B cell (primary cell): ENCODE results near the gene MYCBP. TPM values are rescaled to one million over a fixed set of nuclear protein-coding genes. Genes with fewer than 3 reads are reported as not detected.
"Not testable (repeated sequence)": the region's sequence is repeated elsewhere in the genome, so short reads cannot be mapped to it uniquely, and the experiment has no call there.

Experiments used
- ATAC-seq: fragments of 200-7000 bp; cut with Tn5 transposase; one replicate; pipeline ENCODE4 v1.10.0; 2021; ENCODE audit warnings: low read depth, mild to moderate bottlenecking, moderate number of reproducible peaks, moderate library complexity
- CTCF ChIA-PET: fragments of 350-600 bp; sonication (Branson Sonifier 250); formaldehyde crosslinking; loops from one replicate; lab custom pipeline; 2021; ENCODE audit warnings: antibody characterized with exemption, inconsistent platforms; lab: Charles Lee
- POLR2A ChIA-PET: fragments of 350-600 bp; sonication (Branson Sonifier 250); formaldehyde crosslinking; loops from one replicate; lab custom pipeline; 2021; ENCODE audit warnings: antibody characterized with exemption; lab: Charles Lee
- DNase-seq: peaks from one replicate; pipeline ENCODE4 v3.0.0; 2013
- H2AFZ ChIP-seq: 2 replicates; pipeline ENCODE4 v1.6.1; 2012; ENCODE audit warnings: mild to moderate bottlenecking, low read depth, low read length; ENCODE audit not compliant: insufficient read depth, poor library complexity, severe bottlenecking
- H3K27ac ChIP-seq, 2 donors: 1 replicate in 1 of 2; 2 replicates in 1 of 2; pipeline ENCODE4 v1.5.1; 2012 to 2013; ENCODE audit warnings: low read length in 2 of 2, mild to moderate bottlenecking in 2 of 2, moderate library complexity in 1 of 2
- H3K27me3 ChIP-seq, 4 experiments: fragments of 200-600 bp in 1 of 4; sonication (generic) in 1 of 4; replicated peaks in 1 of 4; 1 replicate in 2 of 4; 2 replicates in 2 of 4; pipeline versions ENCODE4 v1.6.1 to v1.7.0; 2013 to 2016; ENCODE audit warnings: low read length in 3 of 4, mild to moderate bottlenecking in 2 of 4, mixed read lengths in 1 of 4, moderate library complexity in 1 of 4; ENCODE audit not compliant: insufficient read depth in 4 of 4, control insufficient read depth in 3 of 4; ENCODE audit errors: control extremely low read depth in 1 of 4
- H3K36me3 ChIP-seq, 2 experiments: replicated peaks in 1 of 2; 1 replicate in 1 of 2; 2 replicates in 1 of 2; pipeline versions ENCODE4 v1.6.1 to v1.7.1; 2013; ENCODE audit warnings: low read length in 1 of 2; ENCODE audit not compliant: insufficient read depth in 2 of 2, control insufficient read depth in 1 of 2; ENCODE audit errors: control extremely low read depth in 1 of 2, extremely low read depth in 1 of 2
- H3K4me1 ChIP-seq, 2 donors: fragments of 200-600 bp in 1 of 2; sonication (generic) in 1 of 2; 1 replicate in 1 of 2; 2 replicates in 1 of 2; pipeline versions ENCODE4 v1.5.1 to v1.6.1; 2013 to 2017; ENCODE audit warnings: low read length in 2 of 2; ENCODE audit not compliant: control insufficient read depth in 2 of 2, insufficient read depth in 2 of 2
- H3K4me2 ChIP-seq: replicated peaks from 2 replicates; pipeline ENCODE3; 2012; ENCODE audit warnings: mild to moderate bottlenecking, low read depth, low read length; ENCODE audit not compliant: poor library complexity, severe bottlenecking
- H3K4me3 ChIP-seq, 5 experiments: fragments of 200-600 bp in 1 of 5; sonication (generic) in 1 of 5; 1 replicate in 3 of 5; 2 replicates in 2 of 5; pipeline versions ENCODE4 v1.5.1 to v1.7.0; 2011 to 2016; ENCODE audit warnings: low read length in 4 of 5, mild to moderate bottlenecking in 4 of 5, low read depth in 2 of 5, control low read depth in 1 of 5, moderate library complexity in 1 of 5; ENCODE audit not compliant: insufficient read depth in 1 of 5; ENCODE audit errors: control extremely low read depth in 1 of 5, extremely low read depth in 1 of 5
- H3K79me2 ChIP-seq: fragments of 200-600 bp; sonication (generic); one replicate; pipeline ENCODE4 v1.6.0; 2016; ENCODE audit warnings: low read length; ENCODE audit not compliant: control insufficient read depth, insufficient read depth
- H3K9ac ChIP-seq: fragments of 200-600 bp; sonication (generic); 2 replicates; pipeline ENCODE4 v1.6.1; 2017; ENCODE audit warnings: mild to moderate bottlenecking, low read length, moderate library complexity
- H3K9me3 ChIP-seq, 3 donors: one replicate each; pipeline versions ENCODE4 v1.6.1 to v1.7.1; 2013; ENCODE audit warnings: low read length in 2 of 3; ENCODE audit not compliant: control insufficient read depth in 2 of 3, insufficient read depth in 1 of 3; ENCODE audit errors: control extremely low read depth in 1 of 3
- H4K20me1 ChIP-seq: 2 replicates; pipeline ENCODE4 v1.6.0; 2012; ENCODE audit warnings: mild to moderate bottlenecking, low read length; ENCODE audit not compliant: insufficient read depth, control insufficient read depth, poor library complexity, severe bottlenecking
- H3K27ac Mint-ChIP-seq: one replicate; pipeline ENCODE4 v1.8.0; 2021; ENCODE audit warnings: mixed read lengths
- H3K27me3 Mint-ChIP-seq: one replicate; pipeline ENCODE4 v1.8.0; 2021; ENCODE audit warnings: mixed read lengths
- H3K4me1 Mint-ChIP-seq: one replicate; pipeline ENCODE4 v1.8.0; 2021; ENCODE audit warnings: mixed read lengths
- H3K4me3 Mint-ChIP-seq: one replicate; pipeline ENCODE4 v1.8.0; 2021; ENCODE audit warnings: mixed read lengths
- H3K9me3 Mint-ChIP-seq: one replicate; pipeline ENCODE4 v1.8.0; 2022; ENCODE audit warnings: mixed read lengths; ENCODE audit not compliant: insufficient read depth
- CTCF ChIP-seq: fragments of 200-600 bp; IDR thresholded peaks from one replicate; pipeline ENCODE4 v1.8.0; 2022; ENCODE audit warnings: antibody characterized with exemption, mild to moderate bottlenecking
- EZH2 ChIP-seq: IDR thresholded peaks from 2 replicates; pipeline ENCODE4 v1.6.1; 2012; ENCODE audit warnings: borderline replicate concordance, low read depth, mild to moderate bottlenecking, moderate library complexity, low read length; ENCODE audit not compliant: insufficient read depth, poor library complexity, severe bottlenecking
- WGBS: methylation state at CpG from one replicate; pipeline ENCODE4 v1.1.5; 2013; ENCODE audit warnings: missing lambda C conversion rate; ENCODE audit not compliant: insufficient coverage; 5-methylcytosine and 5-hydroxymethylcytosine counted together
- intact Hi-C: fragments of 100-400 bp; cut with micrococcal nuclease; formaldehyde crosslinking; loops from one replicate; pipeline ENCODE4 v1.10.0; 2022
- polyA plus RNA-seq: library from polyadenylated mRNA; depleted of rRNA; stranded (reverse); fragments of >200 nt; gene quantifications from 2 replicates; pipeline ENCODE4 v1.2.3, GENCODE V29; 2012
- total RNA-seq, 2 donors: library from RNA; stranded (reverse); fragments of 120-200 nt in 1 of 2; gene quantifications; 1 replicate in 1 of 2; 2 replicates in 1 of 2; pipeline versions ENCODE4 v1.2.3 to v1.2.4, GENCODE V29; 2013 to 2022

MYCBP gene
- total and polyA plus RNA-seq, 2 donors (not counting 1 experiment from before 2014, with no cell fraction given): 3.1 to 7.8 TPM

GRCh38 chr1:38840281-38840680 is 32.9 kb downstream of the MYCBP start:
- intact Hi-C loops: no loop called here
- H4K20me1 ChIP-seq: peaks cover 14% of the 10 kb centered on the region
- no peak overlapping the region for H2AFZ ChIP-seq
- TF ChIP-seq EZH2 (no peak), CTCF (no peak)
- no peaks in the 10 kb centered on the region for H3K9me3 ChIP-seq
- ChIA-PET POLR2A (no interaction called here), CTCF (no interaction called here)
- H3K9me3 Mint-ChIP-seq: no peaks in the 10 kb centered on the region
- 50% methylated on average over 1 of the region's 2 CpGs for WGBS
- H3K27ac Mint-ChIP-seq: no peak overlapping the region
- H3K27me3 Mint-ChIP-seq: no peaks in the 10 kb centered on the region
- H3K4me1 ChIP-seq: peaks cover 0 to 5% of the 10 kb centered on the region in 2 donors
- H3K27me3 ChIP-seq: no peaks in the 10 kb centered on the region
- no peak overlapping the region for H3K4me3 ChIP-seq
- ATAC-seq: no peak
- H3K27ac ChIP-seq: peak overlapping the region in 1 of 2 donors; percentile 49
- no peak for DNase-seq
- H3K36me3 ChIP-seq: peaks cover 5 to 64% of the 10 kb centered on the region in 2 experiments
- peaks cover 5% of the 10 kb centered on the region for H3K4me1 Mint-ChIP-seq
- no peak overlapping the region for H3K4me3 Mint-ChIP-seq
- no peak overlapping the region for H3K4me2 ChIP-seq
- H3K79me2 ChIP-seq: peaks cover 15% of the 10 kb centered on the region
- peak overlapping the region; percentile 17 for H3K9ac ChIP-seq

- Histone ChIP-seq H3K9ac (no peak overlapping the region), H3K4me2 (no peak overlapping the region), H3K79me2 (peaks cover 14% of the 10 kb centered on the region), H3K36me3 (peaks cover 5 to 55% of the 10 kb centered on the region in 2 experiments), H3K9me3 (no peaks in the 10 kb centered on the region), H3K4me3 (no peak overlapping the region), H2AFZ (no peak overlapping the region), H3K4me1 (peaks cover 0 to 5% of the 10 kb centered on the region in 2 donors), H4K20me1 (peaks cover 9% of the 10 kb centered on the region), H3K27ac (no peak overlapping the region), H3K27me3 (no peaks in the 10 kb centered on the region)
- H3K27ac Mint-ChIP-seq: no peak overlapping the region
- 92% methylated on average over 3 of the region's 9 CpGs for WGBS
- CTCF ChIA-PET: interaction anchor here (0.7 to 0.9 kb wide), 2 partner anchors 9 to 849 kb away, joined by 3 to 5 read pairs; no protein-coding TSS in a partner anchor
- no peaks in the 10 kb centered on the region for H3K27me3 Mint-ChIP-seq
- no peak overlapping the region for H3K4me3 Mint-ChIP-seq
- no peaks in the 10 kb centered on the region for H3K9me3 Mint-ChIP-seq
- no peak for TF ChIP-seq EZH2
- no peak for TF ChIP-seq CTCF
- peaks cover 8% of the 10 kb centered on the region for H3K4me1 Mint-ChIP-seq
- ATAC-seq (no peak), DNase-seq (no peak)
- POLR2A ChIA-PET: interaction anchor here (0.7 kb wide), 1 partner anchor 30 kb away, joined by 6 read pairs; no protein-coding TSS in a partner anchor
- intact Hi-C loops: loop anchor here (5.0 kb wide), 1 partner anchor 947 kb away; no protein-coding TSS in a partner anchor
Measured at GRCh38 chr1:38839363-38839762, 33.8 kb downstream of the MYCBP start.

- H3K27ac ChIP-seq, H3K79me2 ChIP-seq, ATAC-seq, H3K4me2 ChIP-seq, H3K4me3 ChIP-seq, H3K9ac ChIP-seq, H3K27me3 ChIP-seq, H4K20me1 ChIP-seq, H3K27ac Mint-ChIP-seq, H2AFZ ChIP-seq, H3K4me1 ChIP-seq, H3K4me3 Mint-ChIP-seq, H3K27me3 Mint-ChIP-seq, POLR2A ChIA-PET, DNase-seq, H3K4me1 Mint-ChIP-seq, H3K9me3 Mint-ChIP-seq, H3K9me3 ChIP-seq: not testable (repeated sequence)
- intact Hi-C loops: loop anchor here (5.0 kb wide), 1 partner anchor 944 kb away; no protein-coding TSS in a partner anchor
- peaks cover 2 to 34% of the 10 kb centered on the region in 2 experiments for H3K36me3 ChIP-seq
- CTCF ChIA-PET: interaction anchor here (0.7 to 1.7 kb wide), 2 partner anchors 21 to 247 kb away, joined by 3 to 7 read pairs; no protein-coding TSS in a partner anchor
- WGBS: 100% methylated on average over 6 of the region's 10 CpGs
Measured at GRCh38 chr1:38836316-38836715, 36.8 kb downstream of the MYCBP start.
